Fibroblast of skin of back (primary cell): ENCODE data around the gene ZFPL1.

Experiments
- DNase-seq: peaks from one replicate; pipeline ENCODE4 v3.0.0-alpha.2; 2013

The ZFPL1 gene

GRCh38 chr11:65130631-65131416, 46.8 kb downstream of the ZFPL1 start:
- DNase-seq, result no peak

GRCh38 chr11:65131417-65131776, 47.4 kb downstream of the ZFPL1 start:
- no peak for DNase-seq

- no peak for DNase-seq
These were observed 47.8 kb downstream of the ZFPL1 start for GRCh38 chr11:65131895-65132237.

DNA sequence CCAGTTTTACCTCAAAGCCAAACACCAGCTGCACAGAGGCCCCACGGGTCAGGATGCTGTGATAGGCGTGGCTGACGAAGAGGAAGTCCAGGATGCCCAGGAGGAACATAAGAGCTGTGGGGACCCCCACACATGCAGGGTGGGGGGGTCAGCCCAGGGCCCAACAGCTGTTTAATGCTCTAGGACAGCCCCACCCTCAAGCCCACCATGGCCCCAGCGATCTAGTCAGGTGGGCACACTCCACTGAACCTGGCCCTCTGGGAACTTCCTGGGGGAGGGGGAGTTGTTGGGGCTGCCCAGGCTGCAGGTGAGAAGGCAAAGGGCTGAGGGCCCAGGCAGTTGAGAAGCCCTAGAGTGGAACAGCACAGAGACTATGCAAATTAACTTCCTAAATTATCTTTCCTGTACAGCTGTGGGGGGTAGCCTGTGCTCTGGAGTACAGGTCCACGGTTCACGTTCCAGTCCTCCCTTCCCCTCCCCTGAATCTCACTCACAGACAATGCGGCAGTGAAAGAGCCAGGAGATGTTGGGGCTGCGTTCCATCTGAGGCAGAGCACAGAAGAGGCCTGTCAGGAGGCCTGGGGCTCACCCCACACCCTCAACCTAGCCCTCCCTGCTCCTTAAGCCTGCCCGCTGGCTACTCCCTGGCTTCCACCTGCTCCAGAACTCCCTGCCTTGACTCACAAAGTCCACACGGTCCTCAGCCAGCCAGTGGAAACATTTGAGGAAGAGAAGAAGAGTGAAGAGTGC, 48.4 kb downstream of the ZFPL1 start:
- no peak for DNase-seq

DNA sequence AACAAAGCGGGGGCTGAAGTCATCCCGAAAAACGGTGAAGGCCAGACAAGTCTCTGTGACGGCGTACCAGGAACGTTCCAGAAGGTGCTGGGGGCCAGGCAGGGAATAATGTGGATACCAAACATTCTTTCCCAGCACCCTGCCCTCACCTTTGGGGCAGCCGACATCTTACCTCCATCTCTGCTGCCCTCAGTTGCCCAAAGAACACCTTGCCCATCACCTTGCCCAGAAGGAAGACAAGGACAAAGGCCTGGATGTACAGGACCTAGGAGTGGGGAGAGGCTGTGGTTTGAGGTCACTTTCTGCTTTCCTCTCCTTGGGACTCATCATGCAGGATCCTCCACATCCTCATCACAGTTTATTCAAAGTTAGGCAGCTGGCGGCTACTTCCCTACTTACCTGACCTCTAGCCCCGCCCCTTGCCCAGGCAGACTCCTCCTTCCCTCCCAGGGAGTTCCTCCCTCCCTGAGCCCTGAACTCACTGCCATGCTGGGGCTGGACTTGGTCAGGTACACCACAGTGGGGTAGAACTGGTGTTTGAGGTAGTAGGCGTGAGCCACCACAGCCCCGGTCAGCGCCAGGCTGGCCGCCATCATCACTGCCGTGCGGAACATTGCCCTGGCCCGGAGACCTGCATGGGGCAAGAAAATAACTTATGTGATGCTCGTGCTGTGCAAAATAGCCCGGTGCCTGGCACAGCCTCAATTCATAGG, 49.1 kb downstream of the ZFPL1 start:
- DNase-seq, result no peak

DNA sequence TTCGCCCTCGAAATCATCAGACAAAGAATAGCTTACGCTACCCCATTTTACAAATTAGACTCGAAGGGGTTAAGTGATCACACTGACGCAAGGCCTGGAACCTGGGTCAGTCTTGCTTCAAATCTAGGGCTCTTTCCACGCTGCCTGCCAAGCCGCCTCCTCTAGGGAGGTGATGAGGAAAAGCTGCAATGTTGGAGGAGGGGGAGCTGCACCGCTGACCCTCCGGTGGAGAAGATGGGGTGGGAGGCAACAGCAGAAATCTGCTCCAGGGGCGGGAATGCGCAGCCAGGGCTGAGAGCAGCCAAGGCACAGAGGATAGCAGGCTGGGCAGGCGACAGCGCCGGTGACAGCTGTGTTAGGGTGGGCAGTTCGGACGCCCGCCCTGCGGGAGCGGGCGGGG, 49.7 kb downstream of the ZFPL1 start:
- no peak for DNase-seq

DNA sequence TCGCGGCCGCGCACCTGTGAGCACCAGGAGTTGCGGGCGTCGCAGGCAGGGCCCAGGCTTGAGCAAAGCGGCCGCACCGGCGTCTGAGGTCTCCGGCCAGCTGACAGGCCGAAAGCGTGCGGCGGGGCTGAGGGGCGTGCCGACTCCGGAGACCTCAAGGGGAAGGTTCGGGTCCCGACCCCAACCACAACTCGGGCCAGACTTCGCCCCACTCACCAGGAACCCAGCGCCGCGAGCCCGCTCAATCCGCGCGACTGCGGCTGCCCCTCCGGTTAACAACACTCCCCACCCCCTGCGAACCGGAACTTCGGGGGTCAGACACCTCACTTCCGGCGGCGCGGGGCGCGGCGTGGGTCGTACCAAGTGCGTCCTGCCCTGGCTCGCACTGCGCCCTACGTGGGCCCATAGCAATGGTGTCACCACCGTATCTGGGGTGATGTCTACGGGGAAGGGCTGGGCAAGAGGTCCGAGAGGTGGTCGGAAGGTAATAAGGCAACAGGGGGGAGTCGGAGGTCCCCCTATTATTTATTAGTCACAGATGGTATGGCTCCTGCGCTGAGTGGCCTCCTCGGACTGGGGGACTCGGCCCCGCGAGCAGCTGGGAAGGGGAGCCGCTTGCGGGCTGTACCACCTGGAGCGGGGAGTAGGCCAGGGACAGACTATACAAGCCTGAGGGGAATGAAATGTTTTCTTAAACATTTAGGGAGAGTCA, 50.4 kb downstream of the ZFPL1 start, which contains the start of gene SYVN1:
TSS of gene SYVN1 (minus strand) at position 280 of the 712 bp plus-strand sequence. CDS start 918 bp downstream, outside the sequence.
- peak; percentile 91 for DNase-seq

DNA sequence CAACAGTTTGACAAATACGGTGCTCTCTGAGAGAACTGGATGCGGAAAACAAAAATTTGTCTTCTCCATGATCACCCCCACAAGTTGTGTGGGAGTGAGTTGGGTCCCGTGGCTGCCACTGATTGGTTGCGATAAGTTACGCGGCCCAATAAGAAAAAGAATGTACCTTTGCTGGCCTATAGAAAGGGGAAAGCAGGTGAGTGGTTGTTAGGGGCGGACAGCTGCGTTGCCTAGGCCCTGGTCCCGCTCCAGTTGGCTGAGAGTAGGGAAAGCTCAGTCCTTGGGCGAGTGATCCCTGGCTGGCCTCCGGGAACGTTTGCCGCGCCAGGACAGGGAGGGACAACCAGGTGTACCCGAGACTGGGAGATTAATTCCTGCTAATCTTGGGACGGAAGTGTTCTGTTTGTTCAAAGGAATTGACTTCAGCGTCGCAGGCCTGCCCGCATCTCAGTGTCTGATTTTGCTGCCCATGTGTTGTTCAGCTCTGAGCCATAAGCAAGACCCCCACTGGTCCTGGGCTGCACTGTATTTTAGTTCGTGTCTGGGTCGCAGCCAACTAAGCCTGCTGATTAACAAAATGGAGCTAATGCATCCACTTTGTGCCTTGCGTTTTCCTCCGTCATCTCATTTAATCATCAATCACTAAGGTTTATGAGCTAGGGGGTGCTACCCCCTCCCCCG, 51.1 kb downstream of the ZFPL1 start:
- DNase-seq, result peak; percentile 97

DNA sequence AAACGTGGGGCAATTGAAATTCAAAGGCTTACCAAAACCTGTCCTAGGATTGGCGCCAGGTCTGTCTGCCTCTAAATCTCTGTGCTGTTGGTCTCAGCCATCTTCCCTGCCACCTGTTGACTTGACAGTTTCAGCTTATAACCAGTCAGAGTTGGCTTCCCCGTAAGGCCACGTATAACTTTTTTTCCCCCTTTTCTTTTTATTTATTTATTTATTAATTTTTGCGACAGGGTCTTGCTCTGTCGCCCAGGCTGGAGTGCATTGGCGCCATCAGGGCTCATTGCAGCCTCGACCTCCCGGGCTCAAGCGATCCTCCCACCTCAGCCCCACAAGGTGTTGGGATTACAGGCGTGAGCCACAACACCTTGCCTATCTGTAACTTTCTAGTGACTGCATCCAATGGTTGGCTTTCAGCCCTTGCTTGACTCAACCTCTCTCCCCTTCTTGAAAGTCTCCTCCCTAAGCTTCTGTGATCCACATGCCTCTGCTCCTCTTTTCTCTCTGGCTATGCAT, 51.7 kb downstream of the ZFPL1 start:
- no peak for DNase-seq

DNA sequence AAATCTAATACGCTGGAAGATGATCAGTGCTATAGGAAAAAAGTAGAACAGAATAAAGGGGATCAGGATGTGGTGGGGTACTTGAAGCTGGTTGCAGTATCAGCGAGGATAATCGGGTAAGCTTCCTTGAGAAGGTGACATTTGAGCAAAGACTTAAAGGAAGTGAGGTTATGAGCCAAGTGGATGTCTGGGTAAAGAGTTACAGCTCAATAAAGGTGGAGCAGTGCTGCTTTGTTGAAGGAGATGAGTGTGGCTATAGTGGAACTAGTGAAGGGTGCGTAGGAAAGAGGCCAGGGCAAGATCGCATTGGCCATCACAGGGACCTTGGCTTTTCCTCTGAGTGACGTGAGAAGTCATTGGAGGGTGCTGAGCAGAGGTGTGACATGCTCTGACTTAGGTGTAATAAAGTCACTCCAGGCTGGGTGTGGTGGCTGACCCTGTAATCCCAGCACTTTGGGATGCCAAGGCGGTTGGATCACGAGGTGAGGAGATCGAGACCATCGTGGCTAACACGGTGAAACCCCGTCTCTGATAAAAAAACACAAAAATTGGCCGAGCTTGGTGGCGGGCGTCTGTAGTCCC, 52.6 kb downstream of the ZFPL1 start:
- DNase-seq, result no peak
